Measurements from ENCODE around the gene POLR2J.
"Not testable (repeated sequence)": the region's sequence is repeated elsewhere in the genome, so short reads cannot be mapped to it uniquely, and the experiment has no call there.

GRCh38 chr7:102520797-102521196 lies 42.1 kb upstream of the POLR2J start:
- not testable (repeated sequence) for TF ChIP-seq CTCF (IDR thresholded peaks at IDR 0.05; ENCODE audit: poor library complexity); EZH2 (IDR thresholded peaks at IDR 0.05; ENCODE audit: borderline replicate concordance)

Data from hepatocyte (in vitro differentiated cells).